Neural cell (in vitro differentiated cells): ENCODE data around the gene DOK5. TPM values are rescaled to one million over a fixed set of nuclear protein-coding genes. Genes with fewer than 3 reads are reported as not detected.

Experiments
- H2AFZ ChIP-seq: fragments of 200-600, 300-800 bp; sonication (generic), shearing (Covaris generic); 2 replicates; pipeline ENCODE4 v1.6.0; 2014; ENCODE audit warnings: low read depth, mild to moderate bottlenecking, antibody characterized with exemption, low read length, moderate library complexity
- H3F3A ChIP-seq: fragments of 200-600 bp; shearing (Covaris generic); 2 replicates; pipeline ENCODE4 v1.6.1; 2016; ENCODE audit warnings: mild to moderate bottlenecking, moderate library complexity, mixed read lengths, antibody characterized with exemption, low read length; ENCODE audit not compliant: insufficient read depth, poor library complexity, severe bottlenecking
- H3K27ac ChIP-seq: fragments of 200-600, 300-800 bp; sonication (generic), shearing (Covaris generic); 2 replicates; pipeline ENCODE4 v1.5.1; 2014; ENCODE audit warnings: mild to moderate bottlenecking, low read length, moderate library complexity
- H3K27me3 ChIP-seq: fragments of 300-800, 200-600 bp; sonication (generic), shearing (Covaris generic); 2 replicates; pipeline ENCODE4 v1.6.0; 2014; ENCODE audit warnings: mild to moderate bottlenecking, low read depth, low read length, moderate library complexity; ENCODE audit not compliant: insufficient read depth
- H3K36me3 ChIP-seq: fragments of 300-800, 200-600 bp; sonication (generic), shearing (Covaris generic); 2 replicates; pipeline ENCODE4 v1.5.1; 2014; ENCODE audit warnings: mild to moderate bottlenecking, antibody characterized with exemption, low read length, moderate library complexity; ENCODE audit not compliant: insufficient read depth
- H3K4me2 ChIP-seq: fragments of 300-800, 200-600 bp; sonication (generic), shearing (Covaris generic); 2 replicates; pipeline ENCODE4 v1.6.0; 2014; ENCODE audit warnings: mild to moderate bottlenecking, low read length
- H3K4me3 ChIP-seq: fragments of 300-800, 200-600 bp; sonication (generic), shearing (Covaris generic); 2 replicates; pipeline ENCODE4 v1.5.1; 2014; ENCODE audit warnings: mild to moderate bottlenecking, low read length, moderate library complexity
- H3K79me2 ChIP-seq: fragments of 200-600 bp; shearing (Covaris generic); replicated peaks from 2 replicates; pipeline ENCODE4 v1.6.0; 2014; ENCODE audit warnings: mild to moderate bottlenecking, low read length, moderate library complexity; ENCODE audit not compliant: insufficient read depth
- H3K9ac ChIP-seq: fragments of 300-800, 200-600 bp; sonication (generic), shearing (Covaris generic); 2 replicates; pipeline ENCODE4 v1.6.1; 2016; ENCODE audit warnings: mild to moderate bottlenecking, low read length, mixed read lengths
- H3K9me2 ChIP-seq: fragments of 200-600 bp; shearing (Covaris generic); 2 replicates; pipeline ENCODE4 v1.6.1; 2016; ENCODE audit warnings: mild to moderate bottlenecking, low read length, mixed read lengths; ENCODE audit not compliant: insufficient read depth
- H3K9me3 ChIP-seq: fragments of 200-600, 300-800 bp; sonication (generic), shearing (Covaris generic); 2 replicates; pipeline ENCODE4 v1.6.1; 2016; ENCODE audit warnings: mild to moderate bottlenecking, mixed run types, low read length, moderate library complexity, mixed read lengths
- H4K20me1 ChIP-seq: fragments of 200-600 bp; shearing (Covaris generic); 2 replicates; pipeline ENCODE4 v1.6.1; 2016; ENCODE audit warnings: mild to moderate bottlenecking, mixed run types; ENCODE audit not compliant: insufficient read depth
- EP300 ChIP-seq: fragments of 450-650 bp; conservative IDR thresholded peaks from 2 replicates; pipeline ENCODE4 v1.6.1; 2014; ENCODE audit warnings: antibody characterized with exemption, mild to moderate bottlenecking, moderate library complexity; ENCODE audit not compliant: poor library complexity, severe bottlenecking
- EZH2 ChIP-seq: fragments of 200-600, 300-800 bp; shearing (Covaris generic), sonication (generic); IDR thresholded peaks from 2 replicates; pipeline ENCODE4 v1.6.1; 2014; ENCODE audit warnings: antibody characterized with exemption, low read length, borderline replicate concordance, mild to moderate bottlenecking; ENCODE audit not compliant: insufficient read depth, poor library complexity, severe bottlenecking
- MXI1 ChIP-seq: fragments of 450-650 bp; conservative IDR thresholded peaks from 2 replicates; pipeline ENCODE4 v1.6.1; 2014; ENCODE audit warnings: antibody characterized with exemption, mild to moderate bottlenecking; ENCODE audit not compliant: poor library complexity, severe bottlenecking
- POLR2AphosphoS5 ChIP-seq: IDR thresholded peaks from 2 replicates; pipeline ENCODE4 v1.6.1; 2012
- RAD21 ChIP-seq: fragments of 450-650 bp; conservative IDR thresholded peaks from 2 replicates; pipeline ENCODE4 v1.6.1; 2014; ENCODE audit warnings: antibody characterized with exemption, mild to moderate bottlenecking, moderate library complexity
- SMC3 ChIP-seq: fragments of 450-650 bp; conservative IDR thresholded peaks from 2 replicates; pipeline ENCODE4 v1.6.1; 2014; ENCODE audit warnings: antibody characterized with exemption, mild to moderate bottlenecking, moderate library complexity; ENCODE audit not compliant: poor library complexity
- TAF1 ChIP-seq: IDR thresholded peaks from 2 replicates; pipeline ENCODE4 v1.6.1; 2012; ENCODE audit warnings: low read depth
- polyA plus RNA-seq: library from polyadenylated mRNA; depleted of rRNA; stranded (reverse); fragments of >200 nt; gene quantifications from 2 replicates; pipeline ENCODE4 v1.2.3, GENCODE V29; 2014
- TF ChIP-seq, protein P1 (sequence below): fragments of 450-650 bp; IDR thresholded peaks from 2 replicates; pipeline ENCODE4 v1.5.1; 2014; ENCODE audit warnings: antibody characterized with exemption, mild to moderate bottlenecking, moderate library complexity; ENCODE audit not compliant: poor library complexity, severe bottlenecking
- TF ChIP-seq, protein P2 (sequence below): IDR thresholded peaks from 2 replicates; pipeline ENCODE4 v1.6.1; 2012; ENCODE audit warnings: borderline replicate concordance

The DOK5 gene
- polyA plus RNA-seq, 1 donor from 2014 or later = 4.6 TPM

GRCh38 chr20:54598352-54598751 lies 123.0 kb downstream of the DOK5 start:
- no peak overlapping the region for H3K27ac ChIP-seq
- no peak overlapping the region for H3K4me2 ChIP-seq
- H4K20me1 ChIP-seq = no peaks in the 10 kb centered on the region
- H3K9me3 ChIP-seq = no peaks in the 10 kb centered on the region
- H2AFZ ChIP-seq = no peak overlapping the region
- no peaks in the 10 kb centered on the region for H3K36me3 ChIP-seq
- TF ChIP-seq, protein P1, sequence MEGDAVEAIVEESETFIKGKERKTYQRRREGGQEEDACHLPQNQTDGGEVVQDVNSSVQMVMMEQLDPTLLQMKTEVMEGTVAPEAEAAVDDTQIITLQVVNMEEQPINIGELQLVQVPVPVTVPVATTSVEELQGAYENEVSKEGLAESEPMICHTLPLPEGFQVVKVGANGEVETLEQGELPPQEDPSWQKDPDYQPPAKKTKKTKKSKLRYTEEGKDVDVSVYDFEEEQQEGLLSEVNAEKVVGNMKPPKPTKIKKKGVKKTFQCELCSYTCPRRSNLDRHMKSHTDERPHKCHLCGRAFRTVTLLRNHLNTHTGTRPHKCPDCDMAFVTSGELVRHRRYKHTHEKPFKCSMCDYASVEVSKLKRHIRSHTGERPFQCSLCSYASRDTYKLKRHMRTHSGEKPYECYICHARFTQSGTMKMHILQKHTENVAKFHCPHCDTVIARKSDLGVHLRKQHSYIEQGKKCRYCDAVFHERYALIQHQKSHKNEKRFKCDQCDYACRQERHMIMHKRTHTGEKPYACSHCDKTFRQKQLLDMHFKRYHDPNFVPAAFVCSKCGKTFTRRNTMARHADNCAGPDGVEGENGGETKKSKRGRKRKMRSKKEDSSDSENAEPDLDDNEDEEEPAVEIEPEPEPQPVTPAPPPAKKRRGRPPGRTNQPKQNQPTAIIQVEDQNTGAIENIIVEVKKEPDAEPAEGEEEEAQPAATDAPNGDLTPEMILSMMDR = no peak
- TF ChIP-seq, protein P2, sequence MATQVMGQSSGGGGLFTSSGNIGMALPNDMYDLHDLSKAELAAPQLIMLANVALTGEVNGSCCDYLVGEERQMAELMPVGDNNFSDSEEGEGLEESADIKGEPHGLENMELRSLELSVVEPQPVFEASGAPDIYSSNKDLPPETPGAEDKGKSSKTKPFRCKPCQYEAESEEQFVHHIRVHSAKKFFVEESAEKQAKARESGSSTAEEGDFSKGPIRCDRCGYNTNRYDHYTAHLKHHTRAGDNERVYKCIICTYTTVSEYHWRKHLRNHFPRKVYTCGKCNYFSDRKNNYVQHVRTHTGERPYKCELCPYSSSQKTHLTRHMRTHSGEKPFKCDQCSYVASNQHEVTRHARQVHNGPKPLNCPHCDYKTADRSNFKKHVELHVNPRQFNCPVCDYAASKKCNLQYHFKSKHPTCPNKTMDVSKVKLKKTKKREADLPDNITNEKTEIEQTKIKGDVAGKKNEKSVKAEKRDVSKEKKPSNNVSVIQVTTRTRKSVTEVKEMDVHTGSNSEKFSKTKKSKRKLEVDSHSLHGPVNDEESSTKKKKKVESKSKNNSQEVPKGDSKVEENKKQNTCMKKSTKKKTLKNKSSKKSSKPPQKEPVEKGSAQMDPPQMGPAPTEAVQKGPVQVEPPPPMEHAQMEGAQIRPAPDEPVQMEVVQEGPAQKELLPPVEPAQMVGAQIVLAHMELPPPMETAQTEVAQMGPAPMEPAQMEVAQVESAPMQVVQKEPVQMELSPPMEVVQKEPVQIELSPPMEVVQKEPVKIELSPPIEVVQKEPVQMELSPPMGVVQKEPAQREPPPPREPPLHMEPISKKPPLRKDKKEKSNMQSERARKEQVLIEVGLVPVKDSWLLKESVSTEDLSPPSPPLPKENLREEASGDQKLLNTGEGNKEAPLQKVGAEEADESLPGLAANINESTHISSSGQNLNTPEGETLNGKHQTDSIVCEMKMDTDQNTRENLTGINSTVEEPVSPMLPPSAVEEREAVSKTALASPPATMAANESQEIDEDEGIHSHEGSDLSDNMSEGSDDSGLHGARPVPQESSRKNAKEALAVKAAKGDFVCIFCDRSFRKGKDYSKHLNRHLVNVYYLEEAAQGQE = no peak
- TF ChIP-seq POLR2AphosphoS5 = no peak
- TF ChIP-seq EZH2 = no peak
- TF ChIP-seq MXI1 = no peak
- TF ChIP-seq RAD21 = no peak
- TF ChIP-seq SMC3 = no peak
- no peak for TF ChIP-seq TAF1
- TF ChIP-seq EP300 = no peak
- H3K9me2 ChIP-seq = no peaks in the 10 kb centered on the region
- no peaks in the 10 kb centered on the region for H3K27me3 ChIP-seq
- H3K4me3 ChIP-seq = no peak overlapping the region
- H3F3A ChIP-seq = no peaks in the 10 kb centered on the region
- no peak overlapping the region for H3K9ac ChIP-seq
- H3K79me2 ChIP-seq = no peaks in the 10 kb centered on the region

GRCh38 chr20:54600634-54601033 lies 125.2 kb downstream of the DOK5 start:
- Histone ChIP-seq H3F3A (no peaks in the 10 kb centered on the region), H3K4me2 (no peak overlapping the region), H2AFZ (no peak overlapping the region), H3K36me3 (no peaks in the 10 kb centered on the region), H4K20me1 (no peaks in the 10 kb centered on the region), H3K79me2 (no peaks in the 10 kb centered on the region), H3K9ac (no peak overlapping the region), H3K9me2 (no peaks in the 10 kb centered on the region), H3K4me3 (no peak overlapping the region), H3K27me3 (no peaks in the 10 kb centered on the region), H3K9me3 (no peaks in the 10 kb centered on the region), H3K27ac (no peak overlapping the region)
- TF ChIP-seq RAD21 (no peak), POLR2AphosphoS5 (no peak), SMC3 (no peak)
